Suprapubic skin (tissue), 3 donors: Measurements from ENCODE around the gene KLK1.

Source experiments
- CTCF ChIP-seq, 2 donors: fragments of 200-600 bp in 1 of 2; fragments of 450-650 bp in 1 of 2; sonication (generic) in 1 of 2; IDR thresholded peaks; one replicate each; pipeline ENCODE4 v1.5.1; 2016 to 2019; ENCODE audit warnings: antibody characterized with exemption in 2 of 2, mild to moderate bottlenecking in 1 of 2, moderate library complexity in 1 of 2
- POLR2A ChIP-seq, 2 donors: fragments of 450-650 bp; IDR thresholded peaks; one replicate each; pipeline ENCODE4 v1.6.1; 2017; ENCODE audit warnings: antibody characterized with exemption in 2 of 2, mild to moderate bottlenecking in 2 of 2, moderate library complexity in 2 of 2

- TF ChIP-seq CTCF (IDR thresholded peaks at IDR 0.05) (no peak), POLR2A (IDR thresholded peaks at IDR 0.05) (no peak)
Observed at GRCh38 chr19:50812474-50812873, 11.1 kb downstream of the KLK1 start.
